ENCODE results near the gene SLCO4A1. TPM values are rescaled to one million over a fixed set of nuclear protein-coding genes. Genes with fewer than 3 reads are reported as not detected.

The SLCO4A1 gene
- polyA plus RNA-seq, 1 donor (not counting 4 experiments of a cell fraction or from before 2014, with no cell fraction given): 1.8 TPM

GRCh38 chr20:62700261-62700930 lies 58.1 kb downstream of the SLCO4A1 start:
- FAIRE-seq: no peak
- no peaks in the 10 kb centered on the region for H3K79me2 ChIP-seq (ENCODE audit: control insufficient read depth, insufficient read depth, low read length)
- no peaks in the 10 kb centered on the region for H4K20me1 ChIP-seq (ENCODE audit: control insufficient read depth, extremely low read depth, insufficient read depth, low read length)
- H2AFZ ChIP-seq (ENCODE audit: control insufficient read depth, low read length): no peak overlapping the region
- H3K27ac ChIP-seq (ENCODE audit: control insufficient read depth, insufficient read depth, low read length): no peak overlapping the region
- H3K27me3 ChIP-seq (ENCODE audit: control insufficient read depth, extremely low read depth, insufficient read depth, low read length): peaks cover 46% of the 10 kb centered on the region
- H3K9ac ChIP-seq (ENCODE audit: control insufficient read depth, extremely low read depth, insufficient read depth, low read length): no peak overlapping the region
- H3K4me2 ChIP-seq (ENCODE audit: control insufficient read depth, extremely low read depth, insufficient read depth, low read depth, low read length): no peak overlapping the region
- H3K9me1 ChIP-seq (ENCODE audit: control insufficient read depth, extremely low read depth, insufficient read depth, low read length): no peaks in the 10 kb centered on the region
- no peaks in the 10 kb centered on the region for H3K9me3 ChIP-seq (ENCODE audit: control insufficient read depth, low read depth, low read length)
- H3K36me3 ChIP-seq (ENCODE audit: control insufficient read depth in 2 of 2, extremely low read depth in 1 of 2, insufficient read depth in 2 of 2, low read length in 2 of 2): no peaks in the 10 kb centered on the region
- H3K4me3 ChIP-seq (ENCODE audit: control insufficient read depth in 2 of 3, extremely low read depth in 1 of 3, insufficient read depth in 2 of 3, low read depth in 1 of 3, low read length in 3 of 3): no peak overlapping the region
- TF ChIP-seq EZH2 (IDR thresholded peaks at IDR 0.05; ENCODE audit: low read length): no peak
- no peak for TF ChIP-seq CTCF (optimal IDR thresholded peaks at IDR 0.05 in 1 of 3, IDR thresholded peaks at IDR 0.05 in 1 of 3, conservative IDR thresholded peaks at IDR 0.05 in 1 of 3; ENCODE audit: extremely low read depth in 1 of 3, insufficient read depth in 2 of 3, low read length in 3 of 3)
- H3K4me1 ChIP-seq (ENCODE audit: control insufficient read depth, extremely low read depth, insufficient read depth, low read length): peaks cover 29% of the 10 kb centered on the region
- DNase-seq (ENCODE audit: low read depth, low spot score): no peak
- dilution Hi-C loops (cut with MboI; ENCODE audit: extremely low pct_ligation_motif_present, low sequenced_read_pairs): no loop called here

GRCh38 chr20:62701161-62702012 lies 59.1 kb downstream of the SLCO4A1 start:
- TF ChIP-seq CTCF (optimal IDR thresholded peaks at IDR 0.05 in 1 of 3, IDR thresholded peaks at IDR 0.05 in 1 of 3, conservative IDR thresholded peaks at IDR 0.05 in 1 of 3; ENCODE audit: extremely low read depth in 1 of 3, insufficient read depth in 2 of 3, low read length in 3 of 3) (no peak), EZH2 (IDR thresholded peaks at IDR 0.05; ENCODE audit: low read length) (no peak)
- Histone ChIP-seq H3K27ac (ENCODE audit: control insufficient read depth, insufficient read depth, low read length) (no peak overlapping the region), H3K4me1 (ENCODE audit: control insufficient read depth, extremely low read depth, insufficient read depth, low read length) (peaks cover 39% of the 10 kb centered on the region), H3K9me1 (ENCODE audit: control insufficient read depth, extremely low read depth, insufficient read depth, low read length) (no peaks in the 10 kb centered on the region), H3K9me3 (ENCODE audit: control insufficient read depth, low read depth, low read length) (no peaks in the 10 kb centered on the region), H3K4me2 (ENCODE audit: control insufficient read depth, extremely low read depth, insufficient read depth, low read depth, low read length) (no peak overlapping the region), H3K27me3 (ENCODE audit: control insufficient read depth, extremely low read depth, insufficient read depth, low read length) (peaks cover 37% of the 10 kb centered on the region), H3K36me3 (ENCODE audit: control insufficient read depth in 2 of 2, extremely low read depth in 1 of 2, insufficient read depth in 2 of 2, low read length in 2 of 2) (no peaks in the 10 kb centered on the region), H4K20me1 (ENCODE audit: control insufficient read depth, extremely low read depth, insufficient read depth, low read length) (no peaks in the 10 kb centered on the region), H3K79me2 (ENCODE audit: control insufficient read depth, insufficient read depth, low read length) (no peaks in the 10 kb centered on the region), H3K9ac (ENCODE audit: control insufficient read depth, extremely low read depth, insufficient read depth, low read length) (no peak overlapping the region), H2AFZ (ENCODE audit: control insufficient read depth, low read length) (no peak overlapping the region), H3K4me3 (ENCODE audit: control insufficient read depth in 2 of 3, extremely low read depth in 1 of 3, insufficient read depth in 2 of 3, low read depth in 1 of 3, low read length in 3 of 3) (no peak overlapping the region)
- FAIRE-seq (no peak), DNase-seq (ENCODE audit: low read depth, low spot score) (no peak)
- dilution Hi-C loops (cut with MboI; ENCODE audit: extremely low pct_ligation_motif_present, low sequenced_read_pairs): no loop called here
